Activated CD4-positive, CD25-positive, alpha-beta regulatory T cell treated with anti-CD3 and anti-CD28 coated beads, Interleukin-2, amount 50 U/mL, for 24 hours (primary cell): ENCODE data around the gene LRP5.
"Not testable (repeated sequence)": the region's sequence is repeated elsewhere in the genome, so short reads cannot be mapped to it uniquely, and the experiment has no call there.

Experiments used
- ATAC-seq, 2 donors: fragments of 150-1000 bp; cut with Tn5 transposase; one replicate each; pipeline ENCODE4 v1.10.0; 2021; ENCODE audit warnings: mild to moderate bottlenecking in 1 of 2, moderate library complexity in 1 of 2

Gene LRP5

DNA sequence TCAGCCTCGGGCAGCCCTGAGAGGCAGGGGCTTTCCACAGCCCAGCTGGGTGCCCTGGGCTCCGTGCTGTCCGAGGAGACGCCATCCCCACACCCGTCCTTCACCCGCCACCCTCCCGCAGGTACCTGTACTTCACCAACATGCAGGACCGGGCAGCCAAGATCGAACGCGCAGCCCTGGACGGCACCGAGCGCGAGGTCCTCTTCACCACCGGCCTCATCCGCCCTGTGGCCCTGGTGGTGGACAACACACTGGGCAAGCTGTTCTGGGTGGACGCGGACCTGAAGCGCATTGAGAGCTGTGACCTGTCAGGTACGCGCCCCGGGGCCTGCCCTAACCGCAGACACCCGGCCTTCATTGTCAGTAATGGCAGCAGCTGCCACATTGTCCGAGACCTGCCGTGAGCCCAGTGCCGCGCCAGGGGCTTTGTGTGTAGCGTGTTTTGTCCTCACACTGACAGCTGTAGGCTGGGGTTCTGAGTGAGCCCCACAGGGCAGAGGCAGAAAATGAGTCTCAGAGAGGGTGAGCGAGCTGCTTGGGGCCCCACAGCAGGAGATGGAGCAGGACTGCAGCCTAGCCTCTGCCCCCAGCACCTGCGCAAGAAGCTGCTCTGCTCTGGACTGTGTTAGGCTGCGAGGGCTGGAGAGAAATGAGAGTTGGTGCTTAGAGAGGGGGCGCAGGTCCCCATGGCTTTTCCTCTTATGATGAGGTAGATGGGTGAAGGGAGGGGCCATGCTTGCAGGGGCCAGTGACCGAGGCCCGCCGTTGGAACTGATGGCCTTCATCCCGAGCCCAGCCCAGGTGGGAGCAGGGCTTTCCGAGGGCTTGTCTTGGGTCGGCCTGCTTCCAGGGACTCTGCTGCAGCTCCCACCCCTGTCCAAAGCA lies 112.8 kb downstream of the LRP5 start:
- ATAC-seq, result no peak

DNA sequence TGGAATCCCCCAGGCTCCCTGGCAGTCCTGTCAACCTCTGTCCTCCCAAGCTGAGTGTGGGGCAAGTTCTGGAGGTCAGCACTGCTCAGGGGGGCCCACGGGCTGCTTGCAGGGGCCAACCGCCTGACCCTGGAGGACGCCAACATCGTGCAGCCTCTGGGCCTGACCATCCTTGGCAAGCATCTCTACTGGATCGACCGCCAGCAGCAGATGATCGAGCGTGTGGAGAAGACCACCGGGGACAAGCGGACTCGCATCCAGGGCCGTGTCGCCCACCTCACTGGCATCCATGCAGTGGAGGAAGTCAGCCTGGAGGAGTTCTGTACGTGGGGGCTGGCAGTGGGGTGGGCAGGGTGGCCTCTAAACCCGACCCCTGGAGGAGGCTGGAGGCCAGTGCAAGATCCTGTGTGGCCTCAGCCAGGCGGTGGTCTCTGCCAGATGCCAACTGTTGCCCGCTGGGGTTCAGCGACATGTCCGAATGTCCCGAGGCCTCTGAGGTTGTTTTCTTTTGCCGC lies 113.5 kb downstream of the LRP5 start:
- ATAC-seq, result no peak

DNA sequence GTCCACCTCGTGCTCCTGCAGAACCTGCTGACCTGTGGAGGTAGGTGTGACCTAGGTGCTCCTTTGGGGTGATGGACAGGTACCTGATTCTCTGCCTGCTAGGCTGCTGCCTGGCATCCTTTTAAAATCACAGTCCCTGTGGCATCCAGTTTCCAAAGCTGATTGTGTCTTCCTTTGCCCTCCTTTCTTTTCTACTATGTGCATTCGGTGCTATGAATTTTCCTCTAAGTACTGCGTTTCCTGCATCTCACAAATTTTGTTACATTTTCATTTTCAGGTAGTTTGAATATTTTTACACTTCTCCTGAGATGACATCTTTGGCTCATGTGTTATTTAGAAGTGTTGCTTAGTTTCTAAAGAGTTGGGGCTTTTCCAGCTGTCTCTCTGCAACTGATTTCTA lies 117.3 kb downstream of the LRP5 start:
- ATAC-seq, result no peak

DNA sequence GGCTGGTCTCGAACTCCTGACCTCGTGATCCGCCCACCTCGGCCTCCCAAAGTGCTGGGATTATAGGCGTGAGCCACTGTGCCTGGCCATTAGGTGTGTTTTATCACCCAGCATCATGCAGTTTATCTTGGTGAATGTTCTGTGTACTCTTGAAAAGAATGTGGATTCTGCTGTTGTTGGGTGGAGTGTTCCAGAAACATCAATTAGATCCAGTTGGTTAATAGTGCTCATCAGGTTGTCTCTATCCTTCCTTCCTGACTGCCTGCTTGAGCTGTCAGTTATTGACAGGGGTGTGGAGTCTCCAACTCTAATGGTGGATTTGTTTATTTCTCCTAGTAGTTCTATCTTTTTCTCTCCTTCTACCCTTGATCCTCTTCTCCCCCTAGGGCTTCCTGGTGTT lies 118.0 kb downstream of the LRP5 start:
- no peak for ATAC-seq

DNA sequence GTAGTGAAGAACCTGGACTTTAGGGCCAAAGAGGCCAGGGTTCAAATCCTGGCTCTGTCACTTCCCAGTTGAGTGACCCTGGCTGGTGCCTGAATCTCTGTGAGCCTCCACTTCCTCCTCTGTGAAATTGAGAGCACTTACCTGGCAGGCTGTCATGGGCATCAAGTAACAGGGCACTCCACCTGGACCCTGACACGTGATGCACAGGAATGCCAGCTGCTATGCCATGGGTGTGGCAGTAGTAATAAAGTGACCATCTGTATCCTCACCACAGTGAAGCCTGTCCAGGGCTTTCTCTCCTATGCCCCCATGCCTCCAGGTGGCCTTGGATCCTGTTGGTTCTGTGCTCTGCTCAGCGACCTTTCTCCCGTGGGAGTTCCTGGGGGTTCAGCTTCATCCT lies 118.4 kb downstream of the LRP5 start:
- no peak for ATAC-seq

DNA sequence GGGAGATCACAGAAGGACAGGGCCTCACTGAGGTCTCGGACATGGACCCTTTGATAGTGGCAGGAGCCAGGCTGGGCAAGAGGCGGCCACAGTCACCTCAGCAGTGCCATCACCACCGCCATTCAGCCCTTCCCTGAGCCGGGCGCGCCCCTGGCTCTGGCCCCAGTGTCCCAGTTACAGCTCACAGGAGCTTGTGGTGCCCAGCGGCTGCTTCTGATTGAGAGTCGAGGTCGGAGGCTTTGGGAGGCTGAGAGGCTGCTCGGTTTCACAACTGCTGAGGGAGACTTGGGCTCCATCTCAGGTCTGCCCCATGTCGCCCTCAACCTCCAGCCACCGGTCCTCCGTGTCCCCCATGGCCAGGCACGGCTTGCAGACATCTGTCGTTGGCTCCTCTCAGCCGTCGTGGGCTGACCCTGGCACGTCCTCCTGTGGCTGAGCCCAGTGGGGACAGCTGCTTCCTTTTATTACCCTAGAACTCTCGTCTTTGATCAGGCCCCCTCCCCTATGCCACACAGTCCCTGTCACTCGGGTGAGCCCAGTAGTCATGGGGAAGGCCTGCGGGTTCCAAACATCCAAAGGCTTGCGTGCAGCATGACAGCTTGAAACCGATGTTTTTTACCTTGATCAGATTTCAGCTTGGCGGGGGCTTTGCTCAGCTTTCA lies 119.7 kb downstream of the LRP5 start:
- no peak for ATAC-seq

DNA sequence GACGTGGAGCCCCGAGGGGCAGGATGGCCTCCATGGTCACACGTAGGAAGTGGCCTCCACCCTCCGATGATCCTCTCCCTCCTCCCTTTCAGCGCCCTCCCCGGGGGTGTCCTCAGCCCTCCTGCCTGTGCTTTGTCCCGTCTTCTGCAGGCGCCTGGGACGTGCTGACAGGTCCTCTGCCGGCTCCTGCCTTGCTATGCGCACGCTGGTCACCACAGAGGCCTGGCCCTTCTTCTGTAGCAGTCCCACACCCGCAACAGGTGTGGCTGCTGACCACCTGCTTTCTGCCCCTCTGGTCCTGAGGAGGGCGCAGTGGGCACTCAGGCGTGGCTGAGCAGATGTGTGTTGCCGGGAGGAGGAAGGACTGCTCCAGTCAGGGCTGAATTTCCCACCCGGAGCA lies 120.5 kb downstream of the LRP5 start:
- ATAC-seq, result no peak

DNA sequence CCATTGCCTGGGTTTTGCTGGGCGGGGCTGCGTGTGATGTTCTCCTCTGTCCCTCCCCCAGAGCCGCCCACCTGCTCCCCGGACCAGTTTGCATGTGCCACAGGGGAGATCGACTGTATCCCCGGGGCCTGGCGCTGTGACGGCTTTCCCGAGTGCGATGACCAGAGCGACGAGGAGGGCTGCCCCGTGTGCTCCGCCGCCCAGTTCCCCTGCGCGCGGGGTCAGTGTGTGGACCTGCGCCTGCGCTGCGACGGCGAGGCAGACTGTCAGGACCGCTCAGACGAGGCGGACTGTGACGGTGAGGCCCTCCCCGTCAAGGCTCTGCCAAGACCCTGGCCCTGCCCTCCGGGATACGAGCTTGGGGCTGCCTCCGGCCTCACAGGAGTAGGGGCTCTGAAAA lies 121.2 kb downstream of the LRP5 start:
- ATAC-seq, result no peak

DNA sequence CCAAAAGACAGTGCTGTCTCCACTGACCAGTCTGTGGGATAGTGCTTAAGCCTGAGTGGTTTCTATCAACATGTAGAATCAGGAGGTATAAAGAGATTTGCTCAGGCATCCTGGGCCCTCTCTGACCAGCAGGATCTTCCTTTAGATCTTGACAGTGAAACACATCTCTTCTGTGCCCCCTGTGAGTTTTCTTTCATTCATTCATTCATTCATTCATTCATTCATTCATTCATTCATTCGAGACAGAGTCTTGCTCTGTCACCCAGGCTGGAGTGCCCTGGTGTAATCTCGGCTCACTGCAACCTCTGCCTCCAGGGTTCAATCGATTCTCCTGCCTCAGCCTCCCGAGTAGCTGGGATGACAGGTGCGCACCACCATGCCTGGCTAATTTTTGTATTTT lies 121.8 kb downstream of the LRP5 start:
- ATAC-seq, result not testable (repeated sequence)

DNA sequence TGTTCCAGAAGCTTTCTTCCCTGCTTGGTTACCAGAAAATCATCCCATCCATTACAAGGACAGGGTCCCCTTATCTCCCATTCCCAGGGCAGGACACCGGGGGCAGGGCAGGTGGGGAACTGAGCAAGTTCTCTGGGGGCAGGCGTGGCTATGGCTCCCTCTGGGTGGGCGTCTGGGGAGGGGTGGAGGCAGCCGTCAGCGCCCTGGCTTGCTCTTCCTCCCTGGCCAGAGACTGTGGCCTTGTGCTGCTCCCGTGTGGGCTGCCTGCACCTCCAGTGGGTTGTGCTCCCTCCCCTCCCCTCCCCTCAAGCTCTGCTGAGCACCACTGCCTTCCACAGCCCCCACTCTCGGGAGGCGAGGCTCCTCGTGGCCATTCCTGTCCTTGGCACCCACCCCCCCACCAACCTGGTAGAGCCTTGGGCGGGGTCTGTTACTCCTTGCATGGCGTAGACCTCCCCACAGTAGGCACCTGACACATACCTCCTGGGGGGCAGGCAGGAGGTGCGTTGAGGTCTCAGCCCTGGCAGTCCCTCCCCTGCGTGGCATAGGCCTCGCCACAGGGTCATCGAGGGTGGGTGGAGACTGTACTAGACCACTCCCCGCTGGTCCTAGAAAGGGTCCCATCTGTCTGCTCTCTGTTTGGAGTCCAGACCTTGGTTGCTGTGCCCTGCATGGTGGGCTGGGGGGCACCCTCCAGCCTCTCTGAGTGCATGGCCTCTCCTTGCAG lies 123.9 kb downstream of the LRP5 start:
- no peak for ATAC-seq

DNA sequence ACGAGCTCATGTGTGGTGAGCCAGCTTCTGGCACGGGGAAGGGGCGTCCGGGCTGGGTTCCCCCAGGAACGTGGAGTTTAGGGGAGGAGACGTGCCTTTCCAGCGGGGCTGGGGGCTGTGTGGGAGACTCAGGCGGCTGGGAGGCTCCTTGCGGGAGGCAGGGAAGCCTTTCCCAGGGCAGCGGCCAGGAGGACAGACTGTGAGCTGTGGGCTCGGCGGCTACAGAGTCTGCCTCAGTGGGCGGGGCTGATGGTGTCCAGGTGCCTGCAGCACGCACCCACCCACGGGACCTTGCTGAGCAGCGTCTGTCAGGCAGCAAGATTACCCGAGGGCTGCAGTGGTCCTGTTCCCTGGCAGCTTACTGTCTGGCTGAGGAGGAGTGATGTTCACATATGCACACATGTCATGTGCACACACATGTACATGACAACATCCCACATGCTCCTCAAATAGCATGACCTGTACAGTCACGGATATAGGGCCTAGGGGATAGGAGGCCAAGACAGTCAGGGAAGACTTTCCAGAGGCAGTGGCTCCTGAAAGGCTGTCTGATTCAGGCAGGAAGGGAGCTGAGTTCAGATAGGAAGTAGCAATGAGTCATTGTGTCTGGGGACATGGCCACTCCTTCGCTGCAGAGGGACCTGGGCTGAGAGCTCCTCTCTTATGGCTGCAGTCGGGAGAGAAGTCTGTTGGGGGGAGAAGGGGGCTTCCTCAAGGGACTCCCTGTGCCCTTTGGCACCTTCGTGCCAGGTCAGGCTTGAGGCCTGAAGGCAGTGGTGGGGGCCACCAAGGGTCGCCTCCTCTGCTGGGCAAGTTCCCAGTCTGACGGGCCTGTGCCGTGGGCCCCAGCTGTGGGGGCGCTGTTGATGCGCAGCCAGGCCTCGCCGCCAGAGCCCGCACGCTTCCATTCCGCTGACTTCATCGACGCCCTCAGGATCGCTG lies 124.9 kb downstream of the LRP5 start:
- no peak for ATAC-seq

DNA sequence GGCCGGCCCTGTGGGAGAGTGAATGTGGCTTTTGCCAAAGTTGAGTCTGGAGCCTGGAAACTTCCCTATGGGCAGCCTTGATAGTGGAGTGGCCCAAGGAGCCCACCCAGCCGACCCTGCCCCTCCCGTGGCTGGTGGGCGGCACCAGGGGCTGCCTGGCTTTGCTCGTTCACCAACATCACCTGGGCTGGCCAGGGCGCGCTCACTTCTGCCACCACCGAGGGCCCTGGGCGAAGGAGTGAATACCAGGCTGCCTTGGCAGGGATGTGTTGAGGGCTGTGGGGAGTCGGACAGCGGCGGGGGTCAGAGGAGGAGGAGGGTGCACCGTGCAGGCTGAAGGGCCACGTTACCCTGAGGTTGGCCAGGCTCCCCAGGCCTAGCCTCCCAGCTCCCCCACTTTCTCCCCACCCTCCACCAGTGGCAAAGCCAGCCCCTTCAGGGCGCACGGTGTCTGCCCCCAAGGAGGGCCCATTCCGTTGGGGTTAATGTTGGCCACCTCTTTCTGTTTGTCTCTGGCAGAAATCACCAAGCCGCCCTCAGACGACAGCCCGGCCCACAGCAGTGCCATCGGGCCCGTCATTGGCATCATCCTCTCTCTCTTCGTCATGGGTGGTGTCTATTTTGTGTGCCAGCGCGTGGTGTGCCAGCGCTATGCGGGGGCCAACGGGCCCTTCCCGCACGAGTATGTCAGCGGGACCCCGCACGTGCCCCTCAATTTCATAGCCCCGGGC lies 125.7 kb downstream of the LRP5 start:
- no peak for ATAC-seq

DNA sequence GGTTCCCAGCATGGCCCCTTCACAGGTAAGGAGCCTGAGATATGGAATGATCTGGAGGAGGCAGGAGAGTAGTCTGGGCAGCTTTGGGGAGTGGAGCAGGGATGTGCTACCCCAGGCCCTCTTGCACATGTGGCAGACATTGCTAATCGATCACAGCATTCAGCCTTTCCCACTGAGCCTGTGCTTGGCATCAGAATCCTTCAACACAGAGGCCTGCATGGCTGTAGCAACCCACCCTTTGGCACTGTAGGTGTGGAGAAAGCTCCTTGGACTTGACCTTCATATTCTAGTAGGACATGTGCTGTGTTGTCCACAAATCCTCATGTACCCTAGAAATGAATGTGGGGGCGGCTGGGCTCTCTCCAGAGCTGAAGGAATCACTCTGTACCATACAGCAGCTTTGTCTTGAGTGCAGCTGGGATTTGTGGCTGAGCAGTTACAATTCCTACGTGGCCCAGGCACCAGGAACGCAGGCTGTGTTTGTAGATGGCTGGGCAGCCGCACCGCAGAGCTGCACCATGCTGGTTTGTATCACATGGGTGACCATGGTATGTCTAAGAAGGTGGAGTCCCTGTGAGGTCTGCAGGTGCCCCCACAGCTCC lies 126.4 kb downstream of the LRP5 start:
- ATAC-seq, result no peak

DNA sequence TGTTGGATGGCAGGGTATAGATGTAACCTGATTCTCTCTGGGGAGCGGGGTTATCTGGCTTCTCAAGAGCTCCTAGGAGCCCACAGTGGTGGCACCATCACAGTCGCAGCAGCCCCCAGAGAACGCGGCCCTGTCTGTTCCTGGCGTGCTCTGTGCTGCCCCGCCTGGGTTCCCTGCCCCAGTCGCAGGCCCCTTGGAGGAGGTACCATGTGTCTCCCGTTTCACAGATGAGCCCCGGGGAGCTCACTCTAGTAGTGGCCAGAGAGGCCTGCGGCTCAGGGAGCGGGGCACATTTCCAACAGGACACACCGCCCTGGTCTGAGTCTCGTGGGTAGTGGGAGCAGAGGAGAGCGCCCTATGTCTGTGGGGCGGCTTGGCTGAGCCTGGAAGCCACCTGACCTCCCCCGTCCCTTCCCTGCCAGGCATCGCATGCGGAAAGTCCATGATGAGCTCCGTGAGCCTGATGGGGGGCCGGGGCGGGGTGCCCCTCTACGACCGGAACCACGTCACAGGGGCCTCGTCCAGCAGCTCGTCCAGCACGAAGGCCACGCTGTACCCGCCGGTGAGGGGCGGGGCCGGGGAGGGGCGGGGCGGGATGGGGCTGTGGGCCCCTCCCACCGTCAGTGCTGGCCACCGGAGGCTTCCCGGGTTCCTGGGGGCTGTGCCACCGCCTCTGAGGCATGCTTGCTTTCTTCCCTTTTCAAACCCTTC lies 127.1 kb downstream of the LRP5 start:
- no peak for ATAC-seq

DNA sequence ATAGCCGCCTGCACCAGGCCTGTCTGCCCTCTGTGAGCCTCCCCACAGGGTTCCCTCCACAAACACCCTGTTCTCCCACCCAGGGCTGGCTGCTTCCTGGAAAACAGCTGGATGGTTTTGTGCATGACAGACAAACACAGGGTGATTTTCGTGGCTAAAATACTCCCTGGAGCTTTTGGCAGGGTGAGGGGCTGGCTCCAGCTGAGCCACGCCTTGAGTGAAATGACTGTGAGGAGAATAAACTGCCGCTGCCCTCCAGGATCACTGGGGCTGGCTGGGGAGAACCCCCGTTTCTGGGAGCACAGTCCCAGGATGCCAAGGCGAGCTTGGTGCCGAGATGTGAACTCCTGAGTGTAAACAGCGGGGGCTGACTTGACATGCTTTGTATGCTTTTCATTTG lies 127.8 kb downstream of the LRP5 start:
- no peak for ATAC-seq

DNA sequence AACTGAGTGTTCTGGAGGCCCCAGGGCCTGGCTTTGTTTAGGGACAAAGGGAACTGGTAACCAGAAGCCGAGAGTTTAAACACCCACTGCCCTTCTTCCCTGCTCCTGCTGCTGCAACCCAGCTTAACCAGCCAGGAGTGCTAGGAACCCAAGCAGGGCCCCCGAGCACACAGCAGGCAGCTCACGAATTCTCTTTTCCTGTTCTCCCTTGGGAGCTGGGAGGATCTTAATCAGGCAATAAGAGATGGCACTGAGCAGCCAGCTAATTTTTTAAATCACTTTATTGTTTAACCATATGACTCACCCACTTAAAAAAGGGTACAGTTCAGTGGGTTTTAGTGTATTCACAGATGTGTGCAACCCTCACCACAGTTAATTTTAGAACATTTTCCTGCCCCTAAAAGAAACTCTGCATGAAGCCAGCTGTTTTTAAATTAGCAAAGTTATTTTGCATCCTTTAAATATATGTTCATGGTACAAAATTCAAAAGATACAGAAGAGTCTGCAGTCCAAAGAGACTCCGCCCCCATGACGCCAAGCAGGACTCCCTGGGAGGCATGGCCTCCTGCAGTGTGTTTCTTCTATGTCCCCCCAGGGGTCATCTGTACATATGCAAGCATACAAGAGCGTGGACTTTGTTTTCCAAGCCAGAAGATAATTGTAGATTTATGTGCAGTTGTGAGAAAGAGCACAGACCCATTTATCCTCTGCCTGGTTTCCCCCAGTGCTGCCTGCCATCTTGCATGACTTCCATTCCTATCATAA lies 129.3 kb downstream of the LRP5 start:
- ATAC-seq, result no peak

DNA sequence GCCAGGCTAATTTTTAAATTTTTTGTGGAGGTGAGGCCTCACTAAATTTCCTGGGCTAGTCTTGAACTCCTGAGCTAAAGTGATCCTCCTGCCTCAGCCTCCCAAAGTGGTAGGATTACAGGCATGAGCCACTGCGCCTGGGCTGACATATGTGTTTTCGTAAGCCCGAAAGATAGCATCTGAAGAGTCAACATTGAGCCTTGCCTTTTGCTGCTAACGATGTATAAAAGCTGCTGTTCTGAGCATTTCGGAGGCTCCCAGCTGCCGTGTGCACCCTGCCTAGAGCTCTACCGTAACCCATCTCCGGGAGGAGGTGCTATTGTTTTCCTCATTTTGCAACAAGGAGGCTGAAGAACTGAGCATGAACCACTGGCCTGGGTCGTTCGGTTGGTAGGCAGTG lies 130.0 kb downstream of the LRP5 start:
- ATAC-seq, result no peak

DNA sequence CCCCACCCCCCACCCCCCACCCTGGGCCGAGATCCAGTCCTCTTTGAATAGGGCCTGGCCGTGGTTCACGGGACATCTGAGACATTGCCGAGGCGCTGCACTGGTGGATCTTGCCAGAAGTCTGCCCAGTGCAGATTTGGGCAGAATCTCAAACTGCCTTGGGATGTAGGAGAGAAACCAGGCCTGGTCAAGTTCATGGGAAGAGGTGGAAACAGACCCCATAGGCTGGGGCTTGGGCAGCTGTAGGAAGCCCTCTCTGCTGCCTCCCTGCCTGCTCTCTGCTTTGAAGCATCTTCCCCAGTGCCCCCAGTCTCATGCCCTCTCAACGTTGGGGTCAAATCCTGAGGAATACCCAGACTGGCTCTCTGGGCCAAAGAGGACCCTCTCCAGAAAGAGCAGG lies 132.2 kb downstream of the LRP5 start:
- no peak for ATAC-seq

DNA sequence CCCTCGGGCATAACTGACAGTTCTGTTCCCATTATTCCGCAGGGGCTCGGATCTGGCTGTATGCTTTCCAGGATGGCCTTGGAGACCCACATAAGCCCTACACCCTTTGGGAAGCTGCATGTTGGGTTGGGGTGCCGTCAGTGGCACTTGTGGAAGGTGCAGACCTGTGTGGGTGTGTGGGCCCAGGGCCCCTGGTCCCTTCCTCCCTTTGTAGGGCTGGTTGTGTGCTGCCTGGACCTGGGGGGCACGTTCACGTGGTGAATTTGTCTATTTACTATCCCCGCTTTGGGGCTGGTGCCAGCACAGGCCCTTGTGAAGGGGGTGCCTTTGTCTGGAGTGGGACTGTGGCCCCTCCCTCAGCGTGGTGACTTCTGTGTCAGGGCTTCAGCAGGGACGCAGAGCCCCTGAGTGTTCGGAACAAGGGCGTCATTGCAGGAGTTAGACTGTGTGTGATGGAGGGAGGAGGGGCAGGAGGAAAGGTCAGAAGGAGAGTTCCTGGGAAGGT lies 133.2 kb downstream of the LRP5 start:
- no peak for ATAC-seq
